CD4-positive, alpha-beta T cell treated with Interferon alpha-2 for 1 hour (primary cell): ENCODE data around the gene PAN3.

Source experiments
- DNase-seq, 2 donors: peaks; one replicate each; pipeline ENCODE4 v3.0.0-alpha.2; 2020 to 2022

Gene PAN3

GRCh38 chr13:28229522-28230411 is 91.4 kb downstream of the PAN3 start:
- no peak for DNase-seq

DNA sequence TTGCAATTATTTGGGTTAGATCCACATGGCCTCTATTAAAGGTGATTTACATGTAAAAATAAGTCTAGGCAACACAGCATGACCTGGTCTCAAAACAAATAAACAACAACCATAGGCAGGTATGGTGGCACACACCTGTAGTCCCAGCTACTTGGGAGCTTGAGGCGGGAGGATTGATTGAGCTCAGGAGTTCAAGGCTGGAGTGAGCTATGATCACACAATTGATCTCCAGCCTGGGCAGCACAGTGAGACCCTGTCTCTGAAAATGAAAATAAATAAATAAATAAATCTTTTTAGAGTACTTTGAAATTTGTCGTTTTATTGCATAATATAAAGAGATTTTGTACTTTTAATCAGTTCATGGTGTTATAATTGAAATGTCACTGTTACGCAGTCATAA is 93.3 kb downstream of the PAN3 start:
- DNase-seq = no peak

DNA sequence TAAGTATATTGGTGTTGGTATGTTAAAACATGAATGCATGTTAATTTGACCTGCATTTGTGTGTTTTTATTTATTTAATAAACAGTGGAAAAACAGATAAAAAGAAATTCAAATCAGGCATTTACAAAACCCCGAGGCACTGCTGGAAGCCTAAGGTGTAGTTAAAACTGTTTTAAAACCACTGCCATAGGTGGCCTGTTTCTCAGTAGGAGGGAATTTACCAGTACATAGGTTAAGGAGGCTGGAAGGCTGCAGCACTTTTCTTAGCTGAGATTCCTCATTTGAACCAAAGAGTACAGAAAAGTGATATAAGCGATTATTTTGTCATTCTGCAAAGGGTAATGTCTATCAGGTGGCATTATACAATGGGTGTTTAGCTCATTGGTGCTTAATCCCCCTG is 99.6 kb downstream of the PAN3 start:
- DNase-seq = no peak

DNA sequence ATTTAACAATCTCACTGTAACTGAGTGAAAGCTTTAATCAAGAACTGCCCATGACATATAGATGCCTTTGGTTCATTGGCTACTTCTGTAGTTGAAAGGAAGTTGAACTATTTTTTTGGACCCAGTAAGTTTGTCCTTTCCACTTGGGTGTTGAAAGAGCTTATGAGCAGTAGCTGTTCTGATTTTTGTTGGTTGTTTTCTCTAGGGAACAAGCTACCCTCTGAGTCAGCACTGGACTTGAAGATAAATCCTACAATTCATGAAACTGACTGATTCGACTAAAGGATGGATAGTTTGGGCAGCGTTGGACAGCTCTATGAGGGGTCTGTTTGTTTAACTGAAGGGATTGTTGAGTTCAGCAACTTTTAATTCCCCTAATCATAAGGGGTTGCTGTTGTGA is 101.0 kb downstream of the PAN3 start:
- DNase-seq = no peak

- no peak for DNase-seq
These were observed 107.1 kb downstream of the PAN3 start for GRCh38 chr13:28245465-28245864.

- DNase-seq = no peak
These were observed 108.5 kb downstream of the PAN3 start for GRCh38 chr13:28246891-28247290.

DNA sequence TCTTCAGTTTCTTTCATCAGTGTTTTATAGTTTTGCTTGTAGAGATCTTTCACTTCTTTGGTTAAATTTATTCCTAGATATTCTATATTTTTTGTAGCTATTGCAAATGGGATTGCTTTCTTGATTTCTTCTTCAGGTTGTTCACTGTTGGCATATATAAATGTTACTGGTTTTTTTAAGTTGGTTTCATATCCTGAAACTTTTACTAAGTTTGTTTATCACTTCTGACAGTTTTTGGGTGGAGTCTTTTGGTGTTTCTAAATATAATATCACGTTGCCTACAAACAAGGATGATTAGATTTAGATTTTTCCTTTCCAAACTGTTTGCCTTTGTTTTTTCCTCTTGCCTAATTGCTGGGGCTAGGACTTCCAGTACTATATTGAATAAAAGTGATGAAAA is 109.7 kb downstream of the PAN3 start:
- DNase-seq = no peak

GRCh38 chr13:28250542-28250941 is 112.2 kb downstream of the PAN3 start:
- DNase-seq = no peak

- no peak for DNase-seq
These were observed 113.1 kb downstream of the PAN3 start for GRCh38 chr13:28251466-28251865.

- DNase-seq = no peak
These were observed 114.2 kb downstream of the PAN3 start for GRCh38 chr13:28252547-28252946.

DNA sequence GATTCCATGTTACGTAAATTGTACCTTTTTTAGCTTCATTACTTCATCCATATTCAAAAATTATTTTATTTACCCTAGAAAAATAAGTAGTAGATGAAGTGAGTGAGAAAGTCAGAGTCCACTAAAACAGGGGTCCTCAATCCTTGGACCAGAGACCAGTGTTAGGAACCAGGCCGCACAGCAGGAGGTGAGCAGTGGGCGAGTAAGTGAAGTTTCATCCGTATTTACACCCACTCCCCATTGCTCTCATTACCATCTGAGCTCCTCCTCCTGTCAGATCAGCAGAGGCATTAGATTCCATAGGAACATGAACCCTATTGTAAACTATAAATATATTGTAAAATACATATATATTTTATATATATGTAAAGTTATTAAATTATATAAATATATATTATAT is 119.0 kb downstream of the PAN3 start:
- no peak for DNase-seq

- DNase-seq = no peak
These were observed 120.1 kb downstream of the PAN3 start for GRCh38 chr13:28258417-28258816.

- no peak for DNase-seq
These were observed 129.2 kb downstream of the PAN3 start for GRCh38 chr13:28267497-28267896.

DNA sequence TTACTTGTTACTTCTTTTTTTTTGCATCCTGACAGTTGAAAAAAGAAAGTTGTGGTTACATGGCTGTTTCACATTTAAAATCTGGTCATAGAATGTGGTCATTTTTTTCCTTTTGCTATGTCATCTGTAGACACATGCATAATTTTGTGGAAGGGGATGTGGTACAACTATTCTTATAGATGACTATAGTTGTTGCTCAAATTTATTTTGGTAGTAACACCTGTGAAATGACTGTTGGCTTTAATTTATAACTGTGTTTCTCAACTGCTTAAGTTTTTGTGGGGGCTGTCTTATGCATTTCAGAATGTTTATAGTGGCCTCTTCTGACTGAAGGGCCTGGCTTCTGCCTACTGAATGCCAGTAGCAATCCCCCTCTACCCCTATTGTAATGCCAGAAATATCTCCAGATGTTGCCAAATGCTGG is 130.5 kb downstream of the PAN3 start:
- peak in 1 of 2 donors; percentile 21 for DNase-seq

- DNase-seq = no peak
These were observed 132.9 kb downstream of the PAN3 start for GRCh38 chr13:28271056-28271840.

GRCh38 chr13:28273919-28274318 is 135.6 kb downstream of the PAN3 start:
- no peak for DNase-seq

DNA sequence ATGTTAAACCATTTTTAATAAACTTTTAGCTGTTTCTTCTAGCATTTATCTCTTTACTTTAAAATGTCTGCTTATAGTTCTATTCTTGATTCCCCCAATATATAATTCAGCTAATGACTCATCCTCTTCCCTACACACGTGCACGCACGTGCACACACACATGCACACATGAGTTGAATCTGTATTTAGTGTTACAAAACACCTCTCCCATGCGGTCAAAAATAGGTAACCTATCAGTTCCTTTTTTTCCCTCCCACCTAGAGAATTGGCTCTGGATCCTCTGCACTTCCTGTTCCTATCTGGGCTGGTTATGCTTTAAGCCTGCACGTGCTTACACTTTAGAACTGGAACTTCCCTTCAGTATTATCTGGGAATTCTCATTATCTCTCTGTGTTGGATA is 144.1 kb downstream of the PAN3 start:
- no peak for DNase-seq

DNA sequence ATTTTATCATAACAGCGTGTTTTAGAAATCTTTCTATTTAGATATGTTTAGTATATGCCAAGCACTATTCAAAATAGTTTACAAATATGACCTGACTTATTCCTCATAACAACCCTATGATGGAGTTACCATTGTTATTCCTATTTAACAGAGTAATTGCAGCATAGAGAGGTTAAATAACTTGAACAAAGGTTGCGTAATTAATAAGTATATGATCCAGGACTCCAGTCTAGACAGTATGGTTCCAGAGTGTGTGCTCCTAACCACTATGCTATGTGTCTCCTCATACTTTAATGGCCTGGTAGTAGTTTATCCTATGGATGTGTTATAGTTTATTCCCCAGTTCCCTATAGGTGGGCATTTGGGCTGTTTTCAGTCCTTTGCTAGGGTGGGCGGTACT is 145.3 kb downstream of the PAN3 start:
- no peak for DNase-seq

DNA sequence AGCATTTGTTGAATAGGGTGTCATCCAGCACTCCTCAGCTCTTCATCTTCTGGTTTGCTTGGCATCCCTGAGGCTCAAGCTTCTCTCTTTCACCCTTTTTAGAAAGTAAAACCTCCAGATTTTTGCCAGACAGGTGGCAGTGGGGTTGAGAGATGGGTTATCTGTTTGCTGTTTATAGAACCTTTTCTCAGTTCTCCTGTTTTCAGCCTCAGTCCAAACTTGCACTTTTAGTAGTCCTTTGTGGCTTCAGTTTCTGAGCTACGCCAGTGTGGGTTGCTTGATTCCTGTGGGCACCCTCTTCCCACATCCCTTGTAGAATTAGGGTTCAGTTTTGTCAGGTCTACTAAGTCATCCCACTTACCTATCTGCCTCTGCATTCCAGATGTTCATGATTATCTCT is 147.9 kb downstream of the PAN3 start:
- DNase-seq = no peak

GRCh38 chr13:28297341-28297740 is 159.0 kb downstream of the PAN3 start:
- DNase-seq = no peak

DNA sequence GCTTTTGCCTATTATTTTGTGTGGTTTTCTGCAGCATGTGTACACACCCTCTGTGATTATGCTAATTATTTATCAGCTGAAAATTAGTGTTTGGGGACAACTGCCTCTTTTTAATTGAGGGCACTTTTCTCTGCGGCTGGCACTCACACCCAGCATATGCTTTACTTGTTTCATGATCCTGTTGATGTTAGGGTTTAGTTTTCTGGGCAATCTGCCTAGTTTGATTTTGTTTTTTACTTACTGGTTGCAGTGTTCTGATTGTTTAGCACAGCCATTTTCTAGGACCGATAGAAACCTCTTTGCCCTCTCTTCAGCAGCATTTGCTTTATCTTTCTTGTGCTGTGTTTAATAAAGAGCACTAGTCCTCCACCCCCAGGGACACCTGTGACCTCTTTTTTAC is 161.6 kb downstream of the PAN3 start:
- DNase-seq = no peak

GRCh38 chr13:28301839-28302238 is 163.5 kb downstream of the PAN3 start:
- no peak for DNase-seq

DNA sequence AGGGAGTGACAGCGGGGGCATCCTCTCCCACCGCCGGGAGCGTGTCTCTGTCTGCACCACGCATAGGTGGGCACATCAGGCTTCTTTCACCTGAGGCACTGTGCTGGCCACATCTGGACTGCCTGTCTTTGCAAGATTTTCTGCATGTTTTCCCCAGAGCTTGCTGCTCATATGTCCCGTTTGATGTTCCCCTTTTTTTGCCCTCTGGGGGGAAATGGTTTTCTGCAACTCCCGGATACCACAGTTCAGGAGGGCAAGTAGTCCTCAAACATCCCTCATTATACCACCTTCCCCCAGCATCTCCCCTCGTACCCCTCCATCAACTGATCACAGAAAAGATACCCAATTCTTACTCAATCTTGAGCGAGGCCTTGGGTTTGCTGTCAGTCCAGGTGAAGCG is 168.0 kb downstream of the PAN3 start:
- DNase-seq = no peak

GRCh38 chr13:28313579-28313978 is 175.2 kb downstream of the PAN3 start:
- DNase-seq = no peak
